RWPE2 (cell line): ENCODE data around the gene HECW1.

Experiments used
- ATAC-seq: fragments of 200-7000 bp; cut with Tn5 transposase; 3 replicates; pipeline ENCODE4 v1.9.1; 2021; ENCODE audit warnings: low read depth
- DNase-seq: peaks from one replicate; pipeline ENCODE4 v3.0.0-alpha.2; 2020; ENCODE audit warnings: low spot score
- H3K27ac ChIP-seq: fragments of 450-650 bp; 2 replicates; pipeline ENCODE4 v1.5.1; 2017; ENCODE audit warnings: mild to moderate bottlenecking; ENCODE audit not compliant: poor library complexity, severe bottlenecking
- H3K27me3 ChIP-seq: fragments of 250-450 bp; sonication (Bioruptor Pico); 2 replicates; pipeline ENCODE4 v1.5.1; 2021; ENCODE audit warnings: mild to moderate bottlenecking, moderate library complexity; ENCODE audit not compliant: insufficient read depth, poor library complexity, severe bottlenecking
- H3K36me3 ChIP-seq: fragments of 250-450 bp; sonication (Bioruptor Pico); 2 replicates; pipeline ENCODE4 v1.5.1; 2020; ENCODE audit warnings: low read depth, mild to moderate bottlenecking, moderate library complexity
- H3K4me1 ChIP-seq: fragments of 250-450 bp; sonication (Bioruptor Pico); 2 replicates; pipeline ENCODE4 v1.5.1; 2021; ENCODE audit warnings: mild to moderate bottlenecking, moderate library complexity; ENCODE audit not compliant: insufficient read depth, poor library complexity, severe bottlenecking
- H3K4me3 ChIP-seq: fragments of 250-450 bp; sonication (Bioruptor Pico); 2 replicates; pipeline ENCODE4 v1.5.1; 2021; ENCODE audit warnings: mild to moderate bottlenecking, moderate library complexity; ENCODE audit not compliant: severe bottlenecking
- H3K9me3 ChIP-seq: fragments of 250-450 bp; sonication (Bioruptor Pico); 2 replicates; pipeline ENCODE4 v1.5.1; 2021; ENCODE audit warnings: mild to moderate bottlenecking, moderate library complexity; ENCODE audit not compliant: severe bottlenecking
- CTCF ChIP-seq: fragments of 450-650 bp; IDR thresholded peaks from one replicate; pipeline ENCODE4 v1.5.1; 2017; ENCODE audit warnings: mild to moderate bottlenecking, moderate library complexity; ENCODE audit not compliant: poor library complexity, severe bottlenecking

The HECW1 gene

GRCh38 chr7:43179393-43179792, 66.9 kb downstream of the HECW1 start:
- Histone ChIP-seq H3K27me3 (no peaks in the 10 kb centered on the region), H3K4me3 (no peak overlapping the region), H3K36me3 (no peaks in the 10 kb centered on the region), H3K4me1 (no peaks in the 10 kb centered on the region), H3K27ac (no peak overlapping the region), H3K9me3 (no peaks in the 10 kb centered on the region)
- no peak for TF ChIP-seq CTCF
- no peak for ATAC-seq
- no peak for DNase-seq

GRCh38 chr7:43192806-43193460, 80.5 kb downstream of the HECW1 start:
- Histone ChIP-seq H3K9me3 (no peaks in the 10 kb centered on the region), H3K27ac (no peak overlapping the region), H3K4me1 (no peaks in the 10 kb centered on the region), H3K4me3 (no peak overlapping the region), H3K27me3 (no peaks in the 10 kb centered on the region), H3K36me3 (no peaks in the 10 kb centered on the region)
- ATAC-seq (no peak), DNase-seq (no peak)
- no peak for TF ChIP-seq CTCF

GRCh38 chr7:43193893-43194292, 81.4 kb downstream of the HECW1 start:
- Histone ChIP-seq H3K9me3 (no peaks in the 10 kb centered on the region), H3K4me3 (no peak overlapping the region), H3K27ac (no peak overlapping the region), H3K36me3 (no peaks in the 10 kb centered on the region), H3K27me3 (no peaks in the 10 kb centered on the region), H3K4me1 (peaks cover under 1% of the 10 kb centered on the region)
- no peak for ATAC-seq
- no peak for DNase-seq
- no peak for TF ChIP-seq CTCF

GRCh38 chr7:43195256-43195655, 82.8 kb downstream of the HECW1 start:
- ATAC-seq (no peak), DNase-seq (no peak)

More at GRCh38 chr7:43195256-43195655, 82.8 kb downstream of the HECW1 start:
- H3K4me3 ChIP-seq, result no peak overlapping the region
- H3K27me3 ChIP-seq, result no peaks in the 10 kb centered on the region
- H3K4me1 ChIP-seq, result peaks cover 13% of the 10 kb centered on the region
- no peaks in the 10 kb centered on the region for H3K36me3 ChIP-seq
- no peak overlapping the region for H3K27ac ChIP-seq
- no peaks in the 10 kb centered on the region for H3K9me3 ChIP-seq
- no peak for TF ChIP-seq CTCF
